ENCODE results near the gene IQCK.

- TF ChIP-seq EP300 (IDR thresholded peaks at IDR 0.05; ENCODE audit: borderline replicate concordance), result no peak
- no peak for TF ChIP-seq NFIC (IDR thresholded peaks at IDR 0.05)
- no peak for TF ChIP-seq REST (IDR thresholded peaks at IDR 0.05; ENCODE audit: low read depth)
- TF ChIP-seq TCF12 (IDR thresholded peaks at IDR 0.05; ENCODE audit: low read depth), result no peak
These were observed 97.3 kb downstream of the IQCK start for GRCh38 chr16:19815418-19815817.

Measured in Ishikawa (cell line).